Activated CD4-positive, alpha-beta T cell treated with anti-CD3 and anti-CD28 coated beads, Interleukin-2, amount 10 ng/mL, durations not matched to agents 24 days and 14 days (primary cell): ENCODE data around the gene HAPLN2. TPM values are rescaled to one million over a fixed set of nuclear protein-coding genes. Genes with fewer than 3 reads are reported as not detected.
A peak's percentile ranks its signal among the peaks of the same experiment; 100 is the strongest.

Source experiments
- DNase-seq: peaks from one replicate; pipeline ENCODE4 v3.0.0; 2022
- H3K27ac Mint-ChIP-seq: one replicate; pipeline ENCODE4 v1.8.0; 2022; ENCODE audit warnings: mild to moderate bottlenecking, mixed read lengths
- H3K27me3 Mint-ChIP-seq: one replicate; pipeline ENCODE4 v1.8.0; 2022; ENCODE audit warnings: mixed read lengths
- H3K36me3 Mint-ChIP-seq: one replicate; pipeline ENCODE4 v1.8.0; 2022; ENCODE audit warnings: low read depth, mild to moderate bottlenecking, mixed read lengths
- H3K4me1 Mint-ChIP-seq: one replicate; pipeline ENCODE4 v1.8.0; 2021; ENCODE audit warnings: mixed read lengths
- H3K4me3 Mint-ChIP-seq: one replicate; pipeline ENCODE4 v1.8.0; 2022; ENCODE audit warnings: mild to moderate bottlenecking, moderate library complexity, mixed read lengths
- H3K9me3 Mint-ChIP-seq: one replicate; pipeline ENCODE4 v1.8.0; 2021; ENCODE audit warnings: mixed read lengths
- intact Hi-C: fragments of 100-400 bp; cut with micrococcal nuclease; formaldehyde crosslinking; loops from one replicate; pipeline ENCODE4 v1.15.1; 2023
- total RNA-seq: library from RNA; stranded (reverse); gene quantifications from 2 replicates; pipeline ENCODE4 v1.2.3, GENCODE V29; 2022

The HAPLN2 gene
- total RNA-seq: not detected in 2 replicates

GRCh38 chr1:156618853-156619581, at the start of gene HAPLN2:
Gene HAPLN2, plus strand, starts transcription at chr1:156619415. Its CDS starts 4,076 bp downstream, at chr1:156623491.
- Mint-ChIP-seq H3K4me1 (peaks cover 2% of the 10 kb centered on the region), H3K27me3 (peaks cover 66% of the 10 kb centered on the region), H3K4me3 (no peak within 1 kb of the TSS), H3K27ac (no peak within 1 kb of the TSS), H3K9me3 (no peaks in the 10 kb centered on the region), H3K36me3 (no peaks in the 10 kb centered on the region)
- peak; percentile 78 for DNase-seq
- intact Hi-C loops: no loop called here

DNA sequence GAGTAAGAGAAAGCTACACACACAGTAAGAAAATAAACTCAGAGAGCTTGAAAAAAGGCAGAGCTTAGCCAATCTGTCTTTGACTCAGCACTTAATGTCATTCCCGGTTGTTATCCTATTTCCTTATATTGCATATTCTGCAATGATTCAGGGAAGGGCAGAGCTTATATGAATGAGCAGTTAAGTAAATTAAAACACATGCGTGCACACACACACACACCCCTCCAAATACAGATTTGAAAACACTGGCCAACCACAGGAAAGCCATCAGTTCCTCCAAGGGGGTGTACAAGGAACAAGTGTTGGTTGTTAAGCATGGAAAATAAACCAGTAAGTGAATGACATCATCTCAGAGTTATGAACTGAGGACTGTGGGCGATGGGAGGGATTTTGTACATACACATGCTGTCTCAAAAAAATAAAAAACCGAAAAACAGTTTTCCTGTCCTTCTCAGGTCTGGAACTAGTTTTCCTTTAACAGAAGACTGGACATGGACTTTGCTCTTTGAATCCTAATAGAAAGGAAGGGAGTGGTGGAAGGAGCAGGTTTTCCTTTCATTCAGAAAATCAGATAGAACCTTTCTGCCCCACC, 47.9 kb upstream of the HAPLN2 start:
- Mint-ChIP-seq H3K4me3 (peak overlapping the region; percentile 92), H3K4me1 (peaks cover 22% of the 10 kb centered on the region), H3K27ac (peak overlapping the region; percentile 48), H3K27me3 (peaks cover 21% of the 10 kb centered on the region), H3K9me3 (no peaks in the 10 kb centered on the region), H3K36me3 (peaks cover 6% of the 10 kb centered on the region)
- intact Hi-C loops: loop anchor here (5.0 kb wide), 2 partner anchors 34 to 36 kb away; no protein-coding TSS in a partner anchor
- DNase-seq: no peak

GRCh38 chr1:156571919-156572662, 47.1 kb upstream of the HAPLN2 start, which contains the start of gene IQGAP3:
Gene IQGAP3, minus strand, starts transcription at chr1:156572565. Its CDS starts 36 bp downstream, at chr1:156572529.
- H3K4me3 Mint-ChIP-seq: peak within 1 kb of the TSS; percentile 92
- DNase-seq: peak; percentile 94
- H3K27ac Mint-ChIP-seq: peak within 1 kb of the TSS; percentile 77
- no peaks in the 10 kb centered on the region for H3K9me3 Mint-ChIP-seq
- intact Hi-C loops: loop anchor here (1.0 to 5.0 kb wide), 3 partner anchors 35 to 71 kb away; no protein-coding TSS in a partner anchor
- H3K4me1 Mint-ChIP-seq: peaks cover 22% of the 10 kb centered on the region
- H3K27me3 Mint-ChIP-seq: peaks cover 22% of the 10 kb centered on the region
- peaks cover 6% of the 10 kb centered on the region for H3K36me3 Mint-ChIP-seq

DNA sequence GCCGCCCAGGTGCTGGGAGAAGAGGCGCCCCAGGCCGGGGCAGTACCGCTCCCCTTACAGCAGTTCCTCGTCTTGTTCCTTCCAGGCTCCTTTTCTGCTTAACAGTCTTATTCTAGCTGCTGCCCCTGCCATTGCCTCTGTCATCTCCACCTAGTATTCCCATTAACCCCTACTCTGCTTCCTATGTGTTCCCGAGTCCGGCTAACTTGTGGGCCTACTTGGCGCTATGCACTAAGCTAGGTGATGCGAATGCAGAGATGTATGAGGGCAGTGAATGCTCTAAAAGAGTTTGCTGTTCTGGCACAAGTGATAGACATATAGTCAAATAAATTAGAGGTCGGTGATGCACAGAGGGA, 46.6 kb upstream of the HAPLN2 start:
- H3K36me3 Mint-ChIP-seq: peaks cover 6% of the 10 kb centered on the region
- peaks cover 22% of the 10 kb centered on the region for H3K27me3 Mint-ChIP-seq
- H3K9me3 Mint-ChIP-seq: no peaks in the 10 kb centered on the region
- no peak for DNase-seq
- H3K27ac Mint-ChIP-seq: peak overlapping the region; percentile 77
- H3K4me3 Mint-ChIP-seq: peak overlapping the region; percentile 92
- intact Hi-C loops: loop anchor here (1.0 to 5.0 kb wide), 3 partner anchors 35 to 71 kb away; no protein-coding TSS in a partner anchor
- H3K4me1 Mint-ChIP-seq: peaks cover 22% of the 10 kb centered on the region

DNA sequence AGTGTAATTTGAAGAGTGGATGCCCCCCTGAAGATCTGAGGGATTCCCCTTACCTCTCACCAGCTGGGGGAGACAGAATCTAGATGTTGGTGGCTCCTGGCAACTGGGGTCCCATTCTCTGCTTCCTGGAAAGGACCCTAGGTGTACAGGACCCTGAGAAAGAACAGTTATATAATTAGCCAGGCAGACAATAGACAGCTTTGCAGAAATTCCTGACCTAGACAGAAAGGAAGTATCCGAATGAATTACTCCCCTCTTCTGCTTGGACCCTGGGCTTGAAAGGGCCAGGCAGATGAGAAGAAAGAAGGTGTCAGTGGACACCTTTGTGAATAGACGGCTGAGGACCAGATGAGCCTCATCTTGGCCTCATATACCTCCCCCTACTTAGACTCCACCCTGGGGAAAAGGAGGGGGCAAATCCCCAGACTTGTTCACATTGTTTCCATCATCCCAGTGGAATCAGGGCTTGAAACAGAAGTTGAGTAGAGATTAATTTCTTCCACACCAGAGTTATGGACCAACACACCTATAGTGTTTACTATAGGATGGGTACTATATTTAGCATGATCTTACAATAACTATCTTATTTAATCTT, 45.1 kb upstream of the HAPLN2 start:
- H3K27ac Mint-ChIP-seq: no peak overlapping the region
- no peak for DNase-seq
- peaks cover 22% of the 10 kb centered on the region for H3K4me1 Mint-ChIP-seq
- H3K27me3 Mint-ChIP-seq: peaks cover 22% of the 10 kb centered on the region
- H3K9me3 Mint-ChIP-seq: no peaks in the 10 kb centered on the region
- H3K4me3 Mint-ChIP-seq: no peak overlapping the region
- intact Hi-C loops: loop anchor here (5.0 kb wide), 2 partner anchors 33 to 37 kb away; no protein-coding TSS in a partner anchor
- H3K36me3 Mint-ChIP-seq: peaks cover 6% of the 10 kb centered on the region

DNA sequence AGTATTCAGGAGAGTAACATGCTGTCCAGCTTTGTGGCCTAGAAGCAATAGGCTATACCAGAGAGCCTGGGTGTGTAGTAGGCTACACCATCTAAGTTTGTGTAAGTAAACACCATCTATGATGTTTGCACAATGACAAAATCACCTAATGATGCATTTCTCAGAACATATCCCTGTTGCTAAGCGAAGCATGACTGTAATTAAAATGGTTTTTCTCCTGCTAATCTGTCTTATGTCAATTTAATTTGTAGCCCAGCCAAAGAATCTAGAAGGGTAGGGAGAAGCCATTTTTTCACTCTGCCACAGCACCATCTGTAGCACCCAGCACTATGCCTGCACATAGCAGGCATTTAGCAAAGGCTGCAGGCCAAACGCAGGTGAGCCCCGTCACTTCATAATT, 41.7 kb upstream of the HAPLN2 start:
- Mint-ChIP-seq H3K4me1 (peaks cover 11% of the 10 kb centered on the region), H3K27ac (no peak overlapping the region), H3K4me3 (no peak overlapping the region), H3K36me3 (no peaks in the 10 kb centered on the region), H3K27me3 (peaks cover 22% of the 10 kb centered on the region), H3K9me3 (no peaks in the 10 kb centered on the region)
- DNase-seq: no peak
- intact Hi-C loops: no loop called here

GRCh38 chr1:156578055-156578454, 41.2 kb upstream of the HAPLN2 start:
- H3K27ac Mint-ChIP-seq: no peak overlapping the region
- no peak for DNase-seq
- intact Hi-C loops: no loop called here
- H3K27me3 Mint-ChIP-seq: peaks cover 18% of the 10 kb centered on the region
- no peaks in the 10 kb centered on the region for H3K36me3 Mint-ChIP-seq
- no peaks in the 10 kb centered on the region for H3K9me3 Mint-ChIP-seq
- H3K4me3 Mint-ChIP-seq: no peak overlapping the region
- H3K4me1 Mint-ChIP-seq: peaks cover 11% of the 10 kb centered on the region

- intact Hi-C loops: no loop called here
- no peak within 1 kb of the TSS for H3K4me3 Mint-ChIP-seq
- peaks cover 13% of the 10 kb centered on the region for H3K4me1 Mint-ChIP-seq
Measured at GRCh38 chr1:156579472-156579871, 39.7 kb upstream of the HAPLN2 start, which contains the start of gene TTC24. Gene TTC24, plus strand, starts transcription at chr1:156579723. Its CDS starts 1,642 bp downstream, at chr1:156581365.

GRCh38 chr1:156581661-156582387, 37.4 kb upstream of the HAPLN2 start:
- intact Hi-C loops: no loop called here
- H3K27ac Mint-ChIP-seq: peak overlapping the region; percentile 86
- H3K9me3 Mint-ChIP-seq: no peaks in the 10 kb centered on the region
- H3K36me3 Mint-ChIP-seq: no peaks in the 10 kb centered on the region
- peak; percentile 66 for DNase-seq
- H3K4me3 Mint-ChIP-seq: peak overlapping the region; percentile 83
- H3K27me3 Mint-ChIP-seq: no peaks in the 10 kb centered on the region
- H3K4me1 Mint-ChIP-seq: peaks cover 13% of the 10 kb centered on the region

More at GRCh38 chr1:156579472-156579871, 39.7 kb upstream of the HAPLN2 start, which contains the start of gene TTC24:
- no peak within 1 kb of the TSS for H3K27ac Mint-ChIP-seq
- DNase-seq: no peak
- no peaks in the 10 kb centered on the region for H3K36me3 Mint-ChIP-seq
- H3K27me3 Mint-ChIP-seq: peaks cover 8% of the 10 kb centered on the region
- H3K9me3 Mint-ChIP-seq: no peaks in the 10 kb centered on the region

DNA sequence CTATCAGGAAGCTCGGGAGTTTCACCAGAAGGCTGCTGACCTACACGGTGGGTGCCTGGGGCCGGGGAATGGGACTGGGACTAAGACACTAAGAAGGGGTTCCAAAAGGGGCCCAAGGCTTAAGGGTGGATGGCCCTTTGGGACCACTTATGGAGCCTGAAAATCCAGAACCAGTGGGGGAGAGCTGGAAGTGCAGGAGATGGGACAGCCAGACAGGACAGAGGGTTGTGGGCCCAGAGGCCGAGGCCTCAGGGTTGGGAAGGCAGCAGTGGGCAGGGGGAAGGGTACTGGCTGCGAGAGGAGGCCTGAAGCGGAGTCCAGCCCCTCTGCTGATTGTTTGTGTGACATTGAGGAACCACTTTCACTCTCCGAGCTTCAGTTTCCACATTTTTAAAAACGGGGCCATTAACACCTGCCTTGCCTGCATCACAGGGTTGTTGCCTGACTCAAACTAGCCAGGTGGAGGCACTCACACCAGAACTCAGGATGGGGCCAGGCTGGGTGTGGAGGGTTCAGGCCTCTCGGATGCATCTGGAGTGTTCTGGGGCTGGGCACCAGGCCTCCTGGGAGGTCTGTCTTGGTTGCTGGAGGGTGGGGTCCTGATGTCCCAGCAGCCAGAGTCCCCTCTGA, 36.7 kb upstream of the HAPLN2 start:
- Mint-ChIP-seq H3K36me3 (no peaks in the 10 kb centered on the region), H3K27ac (peak overlapping the region; percentile 86), H3K9me3 (no peaks in the 10 kb centered on the region), H3K4me1 (peaks cover 13% of the 10 kb centered on the region), H3K27me3 (no peaks in the 10 kb centered on the region), H3K4me3 (peak overlapping the region; percentile 83)
- DNase-seq: peak; percentile 69
- intact Hi-C loops: no loop called here

GRCh38 chr1:156583821-156584622, 35.2 kb upstream of the HAPLN2 start:
- Mint-ChIP-seq H3K4me1 (peaks cover 13% of the 10 kb centered on the region), H3K9me3 (no peaks in the 10 kb centered on the region), H3K4me3 (no peak overlapping the region), H3K27ac (peak overlapping the region; percentile 34), H3K36me3 (no peaks in the 10 kb centered on the region), H3K27me3 (no peaks in the 10 kb centered on the region)
- intact Hi-C loops: loop anchor here (1.0 kb wide), 2 partner anchors 24 to 128 kb away; no protein-coding TSS in a partner anchor
- DNase-seq: peak; percentile 93

DNA sequence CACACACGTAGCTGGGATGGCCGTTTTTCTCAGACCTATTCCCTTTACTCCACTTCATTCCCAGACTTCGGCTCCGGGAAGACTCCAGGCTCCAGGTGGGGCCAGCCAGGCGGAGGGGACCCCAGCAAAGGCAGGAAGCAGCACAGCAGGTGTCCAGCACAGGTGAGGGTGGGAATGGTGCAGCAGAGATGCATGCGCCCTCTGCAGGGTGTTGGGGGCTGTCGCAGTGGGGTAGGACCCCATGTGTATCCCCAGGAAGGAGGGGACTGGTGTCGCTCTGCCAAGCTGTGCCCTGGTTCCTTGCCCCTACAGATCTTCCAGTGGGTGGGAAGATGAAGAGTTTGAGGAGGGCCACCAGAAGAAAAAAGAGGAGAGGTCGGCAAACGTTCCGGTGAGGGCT, 34.4 kb upstream of the HAPLN2 start:
- Mint-ChIP-seq H3K36me3 (no peaks in the 10 kb centered on the region), H3K27ac (no peak overlapping the region), H3K4me3 (no peak overlapping the region), H3K4me1 (peaks cover 13% of the 10 kb centered on the region), H3K9me3 (no peaks in the 10 kb centered on the region), H3K27me3 (no peaks in the 10 kb centered on the region)
- intact Hi-C loops: loop anchor here (1.0 kb wide), 2 partner anchors 23 to 129 kb away; no protein-coding TSS in a partner anchor
- DNase-seq: no peak
